Measurements from ENCODE around the gene OPHN1.

Gene OPHN1

DNA sequence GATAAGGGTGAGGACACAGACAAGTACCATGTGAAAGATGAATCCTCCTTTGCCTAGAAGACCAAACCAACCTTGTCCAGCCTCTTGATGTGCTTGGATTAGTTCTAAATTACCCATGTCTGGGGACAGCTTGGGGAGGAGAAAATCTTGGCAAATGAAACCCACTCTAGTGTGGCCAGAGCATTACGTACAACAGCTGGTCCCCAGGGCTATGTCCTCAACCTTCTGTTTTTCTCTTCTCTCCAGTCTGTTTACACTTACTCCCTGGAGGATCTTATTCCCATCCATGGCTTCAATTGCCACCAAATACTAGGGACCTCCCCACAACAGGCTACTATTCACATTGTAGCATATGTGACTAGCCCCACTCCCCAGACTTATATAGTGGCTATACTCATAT lies 384.5 kb downstream of the OPHN1 start:
- DNase-seq = no peak

DNA sequence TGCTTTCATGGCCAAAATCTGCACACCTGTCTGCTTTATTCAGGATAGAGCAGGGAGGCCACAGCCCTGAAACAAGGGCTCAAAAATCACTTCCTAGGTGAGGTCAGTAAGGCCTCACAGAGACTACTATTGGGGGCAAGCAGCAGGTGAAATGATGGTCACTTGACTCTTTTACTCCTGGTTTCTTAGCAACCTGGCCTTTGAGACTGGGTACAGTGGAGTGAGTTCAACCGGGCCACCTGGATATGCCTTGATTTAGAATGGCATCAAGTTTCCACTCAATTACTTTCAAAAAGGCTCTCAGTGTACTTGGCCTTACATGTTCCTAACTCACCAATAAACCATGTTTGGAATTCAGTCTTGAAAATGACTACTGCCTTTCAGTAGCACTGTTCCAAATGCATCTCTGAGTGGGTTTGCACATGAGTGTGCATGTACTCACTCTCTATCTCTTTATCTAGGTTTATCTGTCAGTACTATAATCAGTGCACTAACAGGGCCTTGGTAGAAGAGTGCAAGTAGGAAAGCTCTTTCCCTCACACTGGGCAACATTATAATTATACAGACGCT lies 388.2 kb downstream of the OPHN1 start:
- no peak for DNase-seq

DNA sequence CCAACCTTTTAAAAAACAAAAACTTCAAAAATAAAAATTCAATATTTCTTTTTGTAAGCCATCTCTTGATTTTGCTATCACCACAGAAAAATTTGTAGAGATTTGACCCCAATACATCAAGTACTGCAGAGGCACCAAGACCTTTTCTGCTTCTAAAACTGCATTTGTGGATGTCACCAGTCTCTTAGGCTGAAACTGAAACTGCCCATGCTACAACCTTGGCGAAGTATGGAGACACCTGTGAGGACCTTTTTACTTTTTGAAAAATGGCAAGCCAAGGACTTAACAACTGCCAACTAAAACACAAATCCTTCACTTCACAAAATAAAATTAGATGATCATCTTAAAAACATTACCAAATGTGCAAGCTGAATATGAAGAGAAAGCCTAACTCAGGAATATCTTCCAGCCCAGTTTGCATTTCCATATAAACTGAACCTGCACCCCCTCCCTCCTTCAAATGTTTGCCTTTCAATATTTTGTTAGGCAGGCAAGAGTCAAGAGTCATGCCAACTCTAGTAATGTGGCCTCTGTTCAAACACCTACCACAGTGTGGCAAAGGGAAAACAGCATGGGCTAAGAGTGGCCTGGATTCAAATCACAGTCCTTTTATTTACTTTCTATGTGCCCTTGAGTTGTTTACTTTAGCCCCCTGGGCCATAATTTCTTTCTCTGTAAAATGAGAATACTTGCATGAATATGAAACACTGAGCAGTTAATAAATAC lies 389.4 kb downstream of the OPHN1 start:
- no peak for DNase-seq

DNA sequence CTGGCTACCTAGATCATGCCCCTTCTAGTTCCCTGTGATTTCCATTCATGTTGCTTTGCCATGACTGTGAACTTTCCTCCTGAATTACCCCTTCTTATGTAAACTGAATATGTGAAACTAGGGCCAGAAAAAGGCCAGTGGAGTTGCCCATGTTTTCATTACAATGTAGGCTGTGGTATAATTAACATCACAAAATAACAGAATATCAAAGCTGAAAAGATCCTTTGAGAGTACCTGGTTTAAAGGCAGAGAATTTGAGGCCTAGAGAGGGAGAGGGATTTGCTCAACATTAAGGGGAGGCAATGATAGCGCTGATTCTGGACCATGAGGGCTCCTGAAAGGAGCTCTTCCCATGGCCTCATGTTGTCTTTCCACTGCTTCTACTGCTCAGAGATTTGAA lies 392.2 kb downstream of the OPHN1 start:
- DNase-seq = no peak

DNA sequence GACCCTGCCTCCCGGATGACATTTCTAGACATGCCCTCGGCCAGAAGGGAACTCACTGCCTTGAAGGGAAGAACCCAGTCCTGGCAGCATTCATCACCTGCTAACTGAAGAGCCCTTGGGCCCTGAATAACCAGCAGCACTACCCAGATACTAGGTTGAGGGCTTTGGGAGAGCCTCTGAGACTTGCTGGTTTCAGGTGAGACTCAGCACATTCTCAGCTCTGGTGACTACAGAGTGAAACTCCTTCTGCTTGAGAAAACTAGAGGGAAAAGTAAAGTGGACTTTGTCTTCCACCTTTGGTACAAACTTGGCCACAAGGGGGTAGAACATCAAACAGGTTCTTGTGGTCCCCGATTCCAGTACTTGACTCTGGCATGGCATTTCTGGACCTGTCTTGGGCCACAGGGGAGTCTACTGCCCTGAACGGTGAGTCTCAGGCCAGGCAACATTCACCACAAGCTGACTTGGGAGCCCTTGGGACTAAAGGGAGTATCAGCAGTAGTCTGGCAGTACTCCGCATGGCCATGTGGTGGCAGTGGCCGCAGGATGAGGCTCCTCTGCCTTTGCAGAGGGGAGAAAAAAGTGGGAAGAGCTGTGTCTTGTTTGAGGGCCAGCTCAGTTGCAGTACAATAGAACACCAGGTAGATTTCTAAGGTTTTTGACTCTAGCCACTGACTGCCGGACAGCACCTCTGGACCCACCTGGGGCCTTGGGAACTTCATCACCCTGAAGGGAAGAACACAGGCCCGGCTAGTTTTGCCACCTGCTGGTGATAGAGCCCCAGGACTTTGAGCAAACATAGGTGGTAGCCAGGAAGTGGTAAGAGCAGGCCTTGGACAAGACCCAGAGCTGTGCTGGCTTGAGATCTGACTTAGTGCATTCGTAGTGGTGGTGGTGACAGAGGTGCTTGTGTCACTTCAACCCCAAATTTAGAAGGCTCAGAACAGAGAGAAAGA lies 414.8 kb downstream of the OPHN1 start:
- DNase-seq = no peak

DNA sequence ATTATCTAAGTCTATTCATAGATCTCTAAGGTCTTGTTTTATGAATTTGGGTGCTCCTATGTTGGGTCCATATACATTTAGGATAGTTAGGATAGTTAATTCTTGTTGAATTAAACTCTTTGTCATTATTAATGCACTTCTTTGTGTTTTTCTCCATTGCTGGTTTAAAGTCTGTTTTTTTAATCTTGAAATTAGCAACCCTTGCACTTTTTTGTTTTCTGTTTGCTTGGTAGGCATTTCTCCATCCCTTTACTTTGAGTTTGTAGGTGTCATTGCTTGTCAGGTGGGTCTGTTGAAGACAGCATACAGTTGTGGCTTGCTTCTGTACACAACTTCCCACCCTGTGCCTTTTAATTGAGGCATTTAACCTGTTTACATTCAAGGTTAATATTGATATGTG lies 434.8 kb downstream of the OPHN1 start:
- DNase-seq = no peak

Data from NCI-H1930 (cell line).